Stimulated activated memory B cell treated with anti-CD40 and anti-IgM and Interleukin-4, amounts not matched to agents 10 μg/mL and 1 μg/mL and 100 μg/mL, for 72 hours (primary cell): ENCODE data around the gene CCR3.

ENCODE experiments used
- ATAC-seq: fragments of 150-1000 bp; cut with Tn5 transposase; 2 replicates; pipeline ENCODE4 v1.10.0; 2021
- H3K27ac Mint-ChIP-seq: one replicate; pipeline ENCODE4 v1.8.0; 2022; ENCODE audit warnings: mild to moderate bottlenecking, mixed read lengths
- H3K27me3 Mint-ChIP-seq: one replicate; pipeline ENCODE4 v1.8.0; 2022; ENCODE audit warnings: mixed read lengths
- H3K36me3 Mint-ChIP-seq: one replicate; pipeline ENCODE4 v1.8.0; 2022; ENCODE audit warnings: mixed read lengths
- H3K4me1 Mint-ChIP-seq: one replicate; pipeline ENCODE4 v1.8.0; 2022; ENCODE audit warnings: mixed read lengths
- H3K4me3 Mint-ChIP-seq: one replicate; pipeline ENCODE4 v1.8.0; 2022; ENCODE audit warnings: mild to moderate bottlenecking, moderate library complexity, mixed read lengths
- H3K9me3 Mint-ChIP-seq: one replicate; pipeline ENCODE4 v1.8.0; 2022; ENCODE audit warnings: mixed read lengths

CCR3 gene

GRCh38 chr3:46209746-46210470, 32.4 kb upstream of the CCR3 start:
- no peak for ATAC-seq
- H3K4me1 Mint-ChIP-seq: peaks cover 37% of the 10 kb centered on the region
- no peaks in the 10 kb centered on the region for H3K9me3 Mint-ChIP-seq
- no peak overlapping the region for H3K27ac Mint-ChIP-seq
- H3K27me3 Mint-ChIP-seq: no peaks in the 10 kb centered on the region
- H3K4me3 Mint-ChIP-seq: no peak overlapping the region
- no peaks in the 10 kb centered on the region for H3K36me3 Mint-ChIP-seq

DNA sequence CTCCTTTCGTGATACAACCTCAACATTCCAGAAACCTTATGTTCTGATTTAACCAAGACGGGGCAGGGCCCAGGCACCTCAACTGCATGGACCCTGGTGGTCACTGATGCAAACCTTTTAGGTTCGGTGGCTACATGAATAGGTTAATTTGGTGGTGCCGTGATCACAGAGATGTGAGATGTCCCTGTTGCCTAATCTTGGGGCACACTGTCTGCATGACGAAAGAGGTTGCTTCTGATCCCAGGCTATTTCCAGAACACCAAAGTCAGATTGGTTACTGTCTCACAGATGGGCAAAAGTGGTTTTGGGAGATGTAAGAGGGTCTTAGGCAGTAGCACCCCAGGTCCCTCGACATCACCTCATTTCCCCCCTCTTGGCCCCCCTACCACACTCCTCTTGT, 30.2 kb upstream of the CCR3 start:
- Mint-ChIP-seq H3K27ac (no peak overlapping the region), H3K27me3 (no peaks in the 10 kb centered on the region)
- no peak for ATAC-seq

DNA sequence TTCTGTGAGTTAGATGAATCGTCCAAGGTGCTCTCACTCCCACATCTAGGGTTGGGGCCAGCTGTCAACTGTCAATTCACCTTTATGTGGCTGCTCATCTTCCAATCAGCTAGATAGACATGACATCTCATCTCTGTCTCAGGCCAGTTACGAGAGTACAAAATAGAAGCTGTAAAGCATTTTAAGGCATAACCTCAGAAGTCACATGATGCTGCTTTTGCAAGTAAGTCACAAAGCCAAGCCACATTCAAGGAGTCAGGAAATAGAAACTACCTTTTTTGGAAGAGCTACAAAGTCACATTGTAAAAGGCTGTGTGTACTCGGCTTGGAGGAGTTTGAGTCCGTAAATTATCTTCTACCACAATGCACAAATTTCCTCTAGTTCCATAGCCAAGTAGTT, 29.1 kb upstream of the CCR3 start:
- H3K36me3 Mint-ChIP-seq: no peaks in the 10 kb centered on the region
- no peak for ATAC-seq
- H3K4me1 Mint-ChIP-seq: peaks cover 19% of the 10 kb centered on the region
- H3K4me3 Mint-ChIP-seq: no peak overlapping the region
- H3K27ac Mint-ChIP-seq: no peak overlapping the region
- H3K27me3 Mint-ChIP-seq: no peaks in the 10 kb centered on the region
- H3K9me3 Mint-ChIP-seq: no peaks in the 10 kb centered on the region

More for the DNA sequence above, 30.2 kb upstream of the CCR3 start:
- Mint-ChIP-seq H3K9me3 (no peaks in the 10 kb centered on the region), H3K36me3 (no peaks in the 10 kb centered on the region), H3K4me3 (no peak overlapping the region), H3K4me1 (peaks cover 24% of the 10 kb centered on the region)

DNA sequence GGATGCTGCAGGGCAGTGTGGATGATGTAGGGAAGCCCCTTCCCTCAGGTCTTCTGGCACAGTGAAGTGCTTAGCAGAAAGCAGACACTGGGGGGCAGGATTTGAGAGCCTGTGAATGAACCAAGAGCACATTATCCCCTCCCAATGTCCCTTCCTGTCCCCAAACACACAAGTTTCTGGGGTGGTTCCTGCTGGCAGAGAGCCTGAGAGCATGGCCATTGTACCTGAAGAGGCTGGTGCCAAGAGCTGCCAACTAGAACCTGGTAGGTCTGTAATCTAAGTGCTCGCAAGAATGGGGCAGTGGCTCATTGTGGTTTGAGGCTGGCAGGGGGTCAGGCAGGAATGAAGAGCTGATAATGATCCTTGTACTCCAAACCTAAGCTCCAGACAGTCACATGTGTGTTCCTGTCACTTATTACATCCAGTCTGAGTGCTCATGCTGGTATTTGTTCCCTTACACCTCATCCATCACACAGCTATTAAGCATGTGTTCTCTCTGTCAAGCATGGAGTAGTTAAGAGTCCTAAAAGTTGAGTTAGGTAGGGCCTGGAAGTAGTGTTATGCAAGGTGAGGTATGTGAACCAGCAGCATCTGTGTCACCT, 27.4 kb upstream of the CCR3 start:
- H3K27ac Mint-ChIP-seq: no peak overlapping the region
- no peak overlapping the region for H3K4me3 Mint-ChIP-seq
- H3K27me3 Mint-ChIP-seq: no peaks in the 10 kb centered on the region
- H3K36me3 Mint-ChIP-seq: no peaks in the 10 kb centered on the region
- peaks cover 6% of the 10 kb centered on the region for H3K4me1 Mint-ChIP-seq
- no peak for ATAC-seq
- H3K9me3 Mint-ChIP-seq: peaks cover 6% of the 10 kb centered on the region

DNA sequence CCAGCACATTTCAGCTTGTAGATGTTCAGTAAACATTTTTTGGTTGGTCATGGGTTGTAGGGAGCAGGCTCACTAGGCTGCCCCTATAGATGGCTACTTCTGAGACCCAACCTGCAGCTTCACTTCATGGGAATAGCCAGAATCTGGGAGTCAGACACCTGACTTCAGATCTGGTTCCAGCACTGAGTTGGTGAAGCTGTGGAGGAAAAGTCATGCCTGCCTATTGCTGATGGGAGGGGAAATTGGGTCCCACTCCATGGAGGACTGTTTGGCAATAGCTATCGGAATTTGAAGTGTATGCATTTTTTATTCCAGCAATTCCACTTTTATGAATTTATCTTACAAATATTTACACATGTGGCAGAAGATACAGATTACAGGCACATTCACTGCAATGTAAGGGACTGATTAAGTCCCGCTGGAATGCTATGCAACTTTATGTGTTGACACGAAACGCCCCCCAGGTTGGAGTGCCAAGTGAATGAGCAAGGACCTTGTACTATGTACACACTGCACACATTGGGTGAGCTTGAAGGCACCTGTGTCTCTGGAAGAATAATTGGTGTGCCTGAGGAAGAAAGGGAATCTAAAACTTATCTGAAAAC, 26.3 kb upstream of the CCR3 start:
- no peak for ATAC-seq
- Mint-ChIP-seq H3K27me3 (no peaks in the 10 kb centered on the region), H3K36me3 (no peaks in the 10 kb centered on the region), H3K4me3 (no peak overlapping the region), H3K9me3 (peaks cover 10% of the 10 kb centered on the region), H3K27ac (no peak overlapping the region), H3K4me1 (peaks cover 11% of the 10 kb centered on the region)

DNA sequence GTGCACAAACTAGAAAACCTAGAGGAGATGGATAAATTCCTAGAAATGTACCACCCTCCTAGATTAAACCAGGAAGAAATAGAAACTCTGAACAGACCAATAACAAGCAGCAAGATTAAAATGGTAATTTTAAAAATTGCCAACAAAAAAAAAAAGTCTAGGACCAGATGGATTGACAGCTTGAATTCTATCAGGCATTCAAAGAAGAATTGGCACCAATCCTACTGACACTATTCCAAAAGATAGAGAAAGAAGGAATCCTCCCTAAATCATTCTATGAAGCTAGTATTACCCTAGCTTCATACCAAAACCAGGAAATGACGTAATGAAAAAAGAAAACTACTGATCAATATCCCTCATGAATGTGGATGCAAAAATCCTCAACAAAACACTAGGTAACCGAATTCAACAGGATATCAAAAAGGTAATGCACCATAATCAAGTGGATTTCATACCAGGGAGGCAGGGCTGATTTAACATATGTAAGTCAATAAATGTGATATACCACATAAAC, 24.0 kb upstream of the CCR3 start:
- Mint-ChIP-seq H3K27me3 (no peaks in the 10 kb centered on the region), H3K27ac (no peak overlapping the region), H3K4me3 (no peak overlapping the region), H3K4me1 (peaks cover 34% of the 10 kb centered on the region), H3K9me3 (peaks cover 10% of the 10 kb centered on the region), H3K36me3 (no peaks in the 10 kb centered on the region)
- ATAC-seq: no peak

- H3K36me3 Mint-ChIP-seq: peaks cover 2% of the 10 kb centered on the region
- H3K27ac Mint-ChIP-seq: peak overlapping the region; percentile 53
- H3K4me3 Mint-ChIP-seq: no peak overlapping the region
- H3K4me1 Mint-ChIP-seq: peaks cover 45% of the 10 kb centered on the region
- peaks cover 13% of the 10 kb centered on the region for H3K9me3 Mint-ChIP-seq
- no peaks in the 10 kb centered on the region for H3K27me3 Mint-ChIP-seq
- ATAC-seq: no peak
Observed at GRCh38 chr3:46221391-46221790, 20.9 kb upstream of the CCR3 start.

GRCh38 chr3:46221938-46222337, 20.3 kb upstream of the CCR3 start:
- H3K27ac Mint-ChIP-seq: peak overlapping the region; percentile 53
- peaks cover 16% of the 10 kb centered on the region for H3K9me3 Mint-ChIP-seq
- no peak overlapping the region for H3K4me3 Mint-ChIP-seq
- no peak for ATAC-seq
- H3K36me3 Mint-ChIP-seq: peaks cover 6% of the 10 kb centered on the region
- no peaks in the 10 kb centered on the region for H3K27me3 Mint-ChIP-seq
- H3K4me1 Mint-ChIP-seq: peaks cover 45% of the 10 kb centered on the region

- H3K4me1 Mint-ChIP-seq: peaks cover 46% of the 10 kb centered on the region
- H3K9me3 Mint-ChIP-seq: peaks cover 16% of the 10 kb centered on the region
- H3K27me3 Mint-ChIP-seq: no peaks in the 10 kb centered on the region
- H3K27ac Mint-ChIP-seq: peak overlapping the region; percentile 53
- peaks cover 6% of the 10 kb centered on the region for H3K36me3 Mint-ChIP-seq
- no peak overlapping the region for H3K4me3 Mint-ChIP-seq
- peak; percentile 84 for ATAC-seq
Observed at GRCh38 chr3:46222435-46223161, 19.7 kb upstream of the CCR3 start.

DNA sequence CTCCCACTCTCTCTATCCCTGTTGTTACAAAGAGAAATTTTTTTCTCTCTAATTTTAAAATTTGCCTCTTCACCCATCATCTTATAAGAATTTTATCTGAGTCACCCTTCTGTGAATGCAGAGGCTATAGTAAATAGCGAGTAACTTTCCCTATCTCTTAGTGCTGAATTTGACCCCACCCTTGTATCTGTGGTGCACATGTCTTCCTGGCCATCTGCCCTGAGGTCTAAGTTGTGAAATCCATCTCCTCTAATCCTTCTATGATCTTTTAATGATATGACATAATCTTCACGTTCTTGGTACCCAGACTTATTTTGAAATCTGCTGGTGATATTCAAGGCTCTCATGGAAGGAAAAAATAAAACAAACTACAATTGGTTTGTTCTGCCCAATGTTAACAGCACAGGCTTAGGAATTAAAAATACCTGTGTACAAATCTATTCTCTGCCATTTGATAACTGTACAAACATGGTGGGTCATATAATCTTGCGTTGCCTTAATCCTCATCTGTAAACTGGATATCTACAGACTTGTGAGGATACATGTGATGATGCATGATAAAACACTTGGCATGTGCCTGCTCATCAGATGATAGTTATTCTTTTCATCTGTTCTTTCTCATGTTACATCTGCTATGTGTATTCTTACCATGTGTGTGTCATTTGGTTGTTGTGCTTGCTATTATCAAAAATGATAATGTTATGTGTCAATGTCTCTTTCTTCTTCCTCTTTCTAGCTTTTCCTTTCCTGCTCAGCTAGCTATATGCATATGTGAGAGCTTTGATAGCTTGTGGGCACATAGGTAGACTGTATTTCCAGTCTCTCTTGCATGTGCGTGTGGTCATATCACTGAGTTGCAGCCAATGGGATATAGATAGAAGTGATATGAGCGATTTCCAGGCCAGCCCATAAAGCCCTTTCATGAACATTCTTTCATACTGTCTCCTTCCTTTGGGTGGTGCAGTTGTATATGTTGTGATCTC, 13.7 kb upstream of the CCR3 start:
- H3K9me3 Mint-ChIP-seq: peaks cover 5% of the 10 kb centered on the region
- H3K27ac Mint-ChIP-seq: no peak overlapping the region
- ATAC-seq: no peak
- H3K27me3 Mint-ChIP-seq: no peaks in the 10 kb centered on the region
- H3K36me3 Mint-ChIP-seq: peaks cover 6% of the 10 kb centered on the region
- H3K4me1 Mint-ChIP-seq: peaks cover 26% of the 10 kb centered on the region
- H3K4me3 Mint-ChIP-seq: no peak overlapping the region

DNA sequence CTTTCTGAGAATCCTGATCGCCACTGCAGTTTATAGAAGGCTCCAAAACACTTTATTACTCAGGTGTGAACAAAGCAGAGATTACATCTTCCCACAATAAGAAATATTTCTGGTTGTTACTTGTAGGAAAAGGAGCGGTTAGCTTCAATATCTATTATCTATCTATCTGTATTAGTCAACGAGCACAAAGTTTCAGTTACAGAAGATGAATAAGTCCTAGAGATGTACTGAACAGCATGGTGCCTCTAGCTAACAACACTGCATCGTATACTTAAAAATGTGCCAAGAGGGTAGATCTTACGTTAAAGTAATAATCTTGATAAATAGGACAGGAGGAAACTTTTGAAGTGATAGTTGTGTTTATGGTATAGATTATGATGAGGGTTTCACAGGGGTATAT, 10.9 kb upstream of the CCR3 start:
- no peaks in the 10 kb centered on the region for H3K27me3 Mint-ChIP-seq
- H3K4me1 Mint-ChIP-seq: peaks cover 24% of the 10 kb centered on the region
- H3K36me3 Mint-ChIP-seq: peaks cover 4% of the 10 kb centered on the region
- H3K27ac Mint-ChIP-seq: no peak overlapping the region
- no peak overlapping the region for H3K4me3 Mint-ChIP-seq
- ATAC-seq: no peak
- H3K9me3 Mint-ChIP-seq: peaks cover 3% of the 10 kb centered on the region

- no peaks in the 10 kb centered on the region for H3K9me3 Mint-ChIP-seq
- H3K27me3 Mint-ChIP-seq: no peaks in the 10 kb centered on the region
- no peak for ATAC-seq
- H3K27ac Mint-ChIP-seq: no peak overlapping the region
- H3K4me3 Mint-ChIP-seq: no peak overlapping the region
- H3K4me1 Mint-ChIP-seq: peaks cover 20% of the 10 kb centered on the region
- H3K36me3 Mint-ChIP-seq: no peaks in the 10 kb centered on the region
Observed at GRCh38 chr3:46233194-46233593, 9.1 kb upstream of the CCR3 start.

DNA sequence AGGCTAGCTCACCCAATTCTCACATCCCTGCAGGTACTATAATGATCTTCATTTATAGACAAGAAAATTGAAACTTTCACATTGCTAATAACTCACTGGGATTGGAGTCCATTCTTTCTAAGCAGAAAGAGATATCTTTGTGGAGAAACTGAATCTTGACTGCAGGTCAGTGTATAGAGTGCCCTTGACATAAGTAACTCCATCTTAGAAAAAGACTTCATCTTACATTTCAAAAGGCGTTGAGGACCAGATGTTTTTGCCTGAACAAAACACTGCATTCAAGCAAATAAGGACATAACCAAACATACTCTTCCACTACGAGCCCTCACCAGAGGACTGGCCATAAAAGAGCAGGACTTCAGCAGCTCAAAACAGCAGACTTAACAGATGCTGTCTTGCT, 6.8 kb upstream of the CCR3 start:
- no peak overlapping the region for H3K27ac Mint-ChIP-seq
- ATAC-seq: no peak
- H3K9me3 Mint-ChIP-seq: no peaks in the 10 kb centered on the region
- H3K4me3 Mint-ChIP-seq: no peak overlapping the region
- no peaks in the 10 kb centered on the region for H3K36me3 Mint-ChIP-seq
- H3K27me3 Mint-ChIP-seq: no peaks in the 10 kb centered on the region
- H3K4me1 Mint-ChIP-seq: peaks cover 10% of the 10 kb centered on the region

- Mint-ChIP-seq H3K27me3 (no peaks in the 10 kb centered on the region), H3K4me1 (peaks cover 10% of the 10 kb centered on the region), H3K27ac (no peak overlapping the region), H3K9me3 (no peaks in the 10 kb centered on the region), H3K4me3 (no peak overlapping the region), H3K36me3 (no peaks in the 10 kb centered on the region)
- peak; percentile 36 for ATAC-seq
Observed at GRCh38 chr3:46236294-46237054, 5.8 kb upstream of the CCR3 start.
